ENCODE measurements around the gene IMMP2L. TPM values are rescaled to one million over a fixed set of nuclear protein-coding genes. Genes with fewer than 3 reads are reported as not detected.
A peak's percentile ranks its signal among the peaks of the same experiment; 100 is the strongest.

Gene IMMP2L
- total and polyA plus RNA-seq, 2 of the 4 experiments (the other 2 are of a cell fraction), result 5.8 to 9.3 TPM

GRCh38 chr7:111098011-111098925 is 464.0 kb downstream of the IMMP2L start (continued):
- no peak for TF ChIP-seq MAFK (IDR thresholded peaks at IDR 0.05; ENCODE audit: low read depth, low read length)

GRCh38 chr7:111096997-111097396 is 465.3 kb downstream of the IMMP2L start:
- Histone ChIP-seq H3K4me1 (ENCODE audit: control insufficient read depth, insufficient read depth, low read length) (no peaks in the 10 kb centered on the region), H3K9me3 (ENCODE audit: control insufficient read depth, insufficient read depth, low read length) (no peaks in the 10 kb centered on the region), H3K18ac (ENCODE audit: low read depth, low read length) (no peak overlapping the region), H3K14ac (replicated peaks; ENCODE audit: low read depth, low read length) (0 out of 2 replicates have a peak overlapping the region, but pooled peaks have one; percentile 74), H3K4ac (ENCODE audit: low read depth, low read length) (0 out of 2 replicates have a peak overlapping the region, but pooled peaks have one; percentile 57), H3K79me1 (ENCODE audit: low read depth in 1 of 2, low read length in 2 of 2) (peaks cover 5 to 14% of the 10 kb centered on the region in 2 experiments; a peak in 2 of 4 replicates), H2BK5ac (ENCODE audit: low read depth, low read length, poor library complexity, severe bottlenecking) (no peak overlapping the region), H3K27me3 (ENCODE audit: control insufficient read depth, insufficient read depth, low read length) (no peaks in the 10 kb centered on the region), H3K56ac (ENCODE audit: extremely low read depth, insufficient read depth, low read length) (no peak overlapping the region), H3K23ac (ENCODE audit: low read depth, low read length) (no peak overlapping the region), H4K8ac (ENCODE audit: low read depth in 2 of 2, low read length in 2 of 2) (no peak overlapping the region), H4K20me1 (ENCODE audit: insufficient read depth, low read length) (no peaks in the 10 kb centered on the region), H2BK15ac (ENCODE audit: low read depth, low read length) (peak overlapping the region; percentile 32; the same call in 1 of the 3 replicates), H2AFZ (replicated peaks; ENCODE audit: low read length, poor library complexity) (no peak overlapping the region), H4K91ac (ENCODE audit: insufficient read depth, low read depth, low read length) (no peak overlapping the region), H2AK9ac (replicated peaks; ENCODE audit: low read depth, low read length, poor library complexity) (no peak overlapping the region), H2AK5ac (ENCODE audit: low read depth, low read length) (no peak overlapping the region), H3K4me2 (ENCODE audit: low read depth, low read length) (no peak overlapping the region), H2BK120ac (ENCODE audit: low read depth, low read length) (no peak overlapping the region), H3K4me3 (ENCODE audit: insufficient read depth, low read depth, low read length) (no peak overlapping the region), H3K9ac (ENCODE audit: low read depth, low read length) (no peak overlapping the region), H3K27ac (ENCODE audit: insufficient read depth, low read length) (no peak overlapping the region), H3K9me1 (ENCODE audit: insufficient read depth, low read length) (peaks cover 3% of the 10 kb centered on the region; the same call in 1 of the 2 replicates), H4K5ac (ENCODE audit: low read depth, low read length) (no peak overlapping the region), H3K36me3 (ENCODE audit: control insufficient read depth, insufficient read depth, low read length) (no peaks in the 10 kb centered on the region), H2BK20ac (ENCODE audit: low read depth, low read length) (no peak overlapping the region)
- CTCF ChIA-PET, result no interaction called here
- POLR2A ChIA-PET (ENCODE audit: unreplicated experiment), result no interaction called here
- ATAC-seq (ENCODE audit: low read depth) (no peak), DNase-seq (no peak)
- no TSS peak for BruUV-seq (replicated peaks)
- dilution Hi-C loops (cut with HindIII; ENCODE audit: low sequenced_read_pairs, unreplicated experiment), result no loop called here
- in situ Hi-C loops (cut with MboI; ENCODE audit: low sequenced_read_pairs), result loop anchor here (10.0 kb wide), 1 partner anchor 638 kb away; no protein-coding TSS in a partner anchor
- no peak for TF ChIP-seq CEBPB (IDR thresholded peaks at IDR 0.05; ENCODE audit: low read depth, low read length)
- TF ChIP-seq CHD1 (IDR thresholded peaks at IDR 0.05; ENCODE audit: low read depth, low read length), result no peak
- TF ChIP-seq RAD21 (IDR thresholded peaks at IDR 0.05; ENCODE audit: low read length), result no peak
- no peak for TF ChIP-seq NFE2L2 (IDR thresholded peaks at IDR 0.05; ENCODE audit: low read depth, low read length)
- no peak for TF ChIP-seq MAZ (IDR thresholded peaks at IDR 0.05; ENCODE audit: borderline replicate concordance, low read depth, low read length)
- no peak for TF ChIP-seq USF2 (IDR thresholded peaks at IDR 0.05; ENCODE audit: low read depth, low read length)
- no peak for TF ChIP-seq FOS (IDR thresholded peaks at IDR 0.05; ENCODE audit: low read depth, low read length)
- TF ChIP-seq RCOR1 (IDR thresholded peaks at IDR 0.05; ENCODE audit: insufficient replicate concordance, low read length), result no peak
- no peak for TF ChIP-seq POLR2A (IDR thresholded peaks at IDR 0.05; ENCODE audit: low read depth, low read length)
- no peak for TF ChIP-seq ELK1 (IDR thresholded peaks at IDR 0.05; ENCODE audit: borderline replicate concordance, low read depth, low read length)
- no peak for TF ChIP-seq MAFK (IDR thresholded peaks at IDR 0.05; ENCODE audit: low read depth, low read length)
- no peak for TF ChIP-seq MXI1 (IDR thresholded peaks at IDR 0.05; ENCODE audit: borderline replicate concordance, low read depth, low read length)
- TF ChIP-seq BHLHE40 (IDR thresholded peaks at IDR 0.05; ENCODE audit: low read depth, low read length), result no peak
- TF ChIP-seq RFX5 (IDR thresholded peaks at IDR 0.05; ENCODE audit: low read depth, low read length), result no peak
- intact Hi-C loops (cut with micrococcal nuclease), result loop anchor here (10.0 kb wide), 2 partner anchors 562 to 652 kb away; no protein-coding TSS in a partner anchor
- WGBS, 2 experiments (ENCODE audit: extremely low coverage in 2 of 2, insufficient read length in 1 of 2), result no CpG with 5 or more reads among the region's 3 CpGs
